Mucosa of descending colon (tissue), 3 donors: ENCODE results near the gene PIK3R2. TPM values are rescaled to one million over a fixed set of nuclear protein-coding genes. Genes with fewer than 3 reads are reported as not detected.
"Not testable (repeated sequence)": the region's sequence is repeated elsewhere in the genome, so short reads cannot be mapped to it uniquely, and the experiment has no call there.

ENCODE experiments used
- ATAC-seq: fragments of 200-7000 bp; cut with Tn5 transposase; one replicate; pipeline ENCODE4 v1.9.1; 2020; ENCODE audit warnings: mild to moderate bottlenecking, moderate library complexity
- DNase-seq, 3 donors: peaks; one replicate each; pipeline ENCODE4 v3.0.0-alpha.2; 2020
- H3K36me3 ChIP-seq: fragments of 200-600 bp; one replicate; pipeline ENCODE4 v1.8.0; 2021; ENCODE audit warnings: low read depth, mild to moderate bottlenecking
- H3K4me1 ChIP-seq: fragments of 200-600 bp; one replicate; pipeline ENCODE4 v1.8.0; 2021; ENCODE audit warnings: low read depth, mild to moderate bottlenecking
- H3K4me3 ChIP-seq: fragments of 200-600 bp; one replicate; pipeline ENCODE4 v1.8.0; 2021; ENCODE audit warnings: mild to moderate bottlenecking
- H3K9me3 ChIP-seq: fragments of 200-600 bp; one replicate; pipeline ENCODE4 v1.8.0; 2021; ENCODE audit warnings: mild to moderate bottlenecking
- CTCF ChIP-seq: fragments of 200-600 bp; IDR thresholded peaks from one replicate; pipeline ENCODE4 v1.8.0; 2022; ENCODE audit warnings: antibody characterized with exemption, mild to moderate bottlenecking
- intact Hi-C, 2 donors: fragments of 100-400 bp; cut with DNase I in 1 of 2; cut with micrococcal nuclease in 1 of 2; formaldehyde crosslinking; loops; one replicate each; pipeline versions ENCODE4 v1.11.0 to v1.11.1; 2022; cut with DNase I, micrococcal nuclease
- total RNA-seq, 3 donors: library from RNA; stranded (reverse); fragmentation: NEBNext Ultra II Directional in 2 of 3; extraction: Animal tissue kit (Norgen Biotek cat#: 25700) in 2 of 3; gene quantifications; one replicate each; pipeline versions ENCODE4 v1.2.1 to v1.2.4, GENCODE V29; 2021 to 2023
- donor health status: DM: no; HTN: no; CAD: no; lungs with moderate emphysema.
- donor health status: DM: no; HTN: no; CAD: no.
- donor health status: DM: no; HTN: yes; CAD: no.

PIK3R2 gene
- total RNA-seq, 3 donors from 2014 or later, result 31.6 to 40.0 (median 35.2) TPM

GRCh38 chr19:18156841-18157464 lies 4.0 kb downstream of the PIK3R2 start:
- Histone ChIP-seq H3K4me3 (no peak overlapping the region), H3K4me1 (peaks cover 43% of the 10 kb centered on the region), H3K9me3 (no peaks in the 10 kb centered on the region), H3K36me3 (peaks cover 4% of the 10 kb centered on the region)
- intact Hi-C loops, result no loop called here
- peak; percentile 94 to 96 (median 96) for DNase-seq
- no peak for TF ChIP-seq CTCF
- ATAC-seq, result peak; percentile 52

- Histone ChIP-seq H3K36me3 (peaks cover 4% of the 10 kb centered on the region), H3K4me3 (no peak overlapping the region), H3K4me1 (peaks cover 43% of the 10 kb centered on the region), H3K9me3 (no peaks in the 10 kb centered on the region)
- TF ChIP-seq CTCF, result no peak
- intact Hi-C loops, result no loop called here
- peak in 1 of 3 donors; percentile 57 for DNase-seq
- ATAC-seq, result no peak
Observed at GRCh38 chr19:18157465-18158063, 4.6 kb downstream of the PIK3R2 start.

GRCh38 chr19:18158467-18158866 lies 5.5 kb downstream of the PIK3R2 start:
- no peak for ATAC-seq
- H3K4me1 ChIP-seq, result peaks cover 43% of the 10 kb centered on the region
- no peak overlapping the region for H3K4me3 ChIP-seq
- DNase-seq, result no peak
- no peaks in the 10 kb centered on the region for H3K36me3 ChIP-seq
- no peaks in the 10 kb centered on the region for H3K9me3 ChIP-seq
- no peak for TF ChIP-seq CTCF
- intact Hi-C loops, result no loop called here

GRCh38 chr19:18159059-18159616 lies 6.2 kb downstream of the PIK3R2 start:
- ATAC-seq, H3K9me3 ChIP-seq, intact Hi-C loops, DNase-seq, H3K36me3 ChIP-seq, H3K4me3 ChIP-seq: not testable (repeated sequence)
- H3K4me1 ChIP-seq, result peaks cover 36% of the 10 kb centered on the region

GRCh38 chr19:18159810-18160209 lies 6.8 kb downstream of the PIK3R2 start:
- DNase-seq (no peak), ATAC-seq (no peak)
- Histone ChIP-seq H3K9me3 (no peaks in the 10 kb centered on the region), H3K4me1 (peaks cover 32% of the 10 kb centered on the region), H3K4me3 (no peak overlapping the region), H3K36me3 (no peaks in the 10 kb centered on the region)
- no peak for TF ChIP-seq CTCF
- intact Hi-C loops, result loop anchor here in 1 of 2 donors (10.0 kb wide), 1 partner anchor 45 kb away; no protein-coding TSS in a partner anchor

GRCh38 chr19:18160493-18160970 lies 7.6 kb downstream of the PIK3R2 start:
- Histone ChIP-seq H3K36me3 (no peaks in the 10 kb centered on the region), H3K4me1 (peaks cover 29% of the 10 kb centered on the region), H3K9me3 (no peaks in the 10 kb centered on the region), H3K4me3 (no peak overlapping the region)
- DNase-seq (no peak), ATAC-seq (no peak)
- no peak for TF ChIP-seq CTCF
- intact Hi-C loops, result loop anchor here in 1 of 2 donors (10.0 kb wide), 1 partner anchor 46 kb away; no protein-coding TSS in a partner anchor
